Urinary bladder (tissue), 4 donors: Measurements from ENCODE around the gene ANKRD6. TPM values are rescaled to one million over a fixed set of nuclear protein-coding genes. Genes with fewer than 3 reads are reported as not detected.
A peak's percentile ranks its signal among the peaks of the same experiment; 100 is the strongest.

Experiments
- DNase-seq: peaks from one replicate; pipeline ENCODE4 v3.0.0-alpha.2; 2015; ENCODE audit errors: extremely low spot score
- H3K27ac ChIP-seq: one replicate; pipeline ENCODE4 v1.5.1; 2013; ENCODE audit warnings: low read depth, mild to moderate bottlenecking, moderate library complexity
- H3K36me3 ChIP-seq: one replicate; pipeline ENCODE4 v1.6.1; 2013; ENCODE audit warnings: mild to moderate bottlenecking, moderate library complexity; ENCODE audit not compliant: insufficient read depth
- H3K4me1 ChIP-seq: one replicate; pipeline ENCODE4 v1.6.1; 2013; ENCODE audit warnings: mild to moderate bottlenecking, moderate library complexity; ENCODE audit not compliant: insufficient read depth
- H3K4me3 ChIP-seq: one replicate; pipeline ENCODE4 v1.5.1; 2013; ENCODE audit warnings: low read depth, low read length
- WGBS: extraction: QIAGEN DNeasy Blood & Tissue Kit; methylation state at CpG from one replicate; pipeline ENCODE4 v1.1.7; 2013; 5-methylcytosine and 5-hydroxymethylcytosine counted together
- polyA plus RNA-seq: library from polyadenylated mRNA; stranded (reverse); fragments of 200-250 nt; gene quantifications from one replicate; pipeline ENCODE4 v1.2.3, GENCODE V29; 2013
- total RNA-seq: library from RNA; depleted of rRNA; stranded (reverse); fragments of >200 nt; gene quantifications from one replicate; pipeline ENCODE4 v1.2.3, GENCODE V29; 2014
- donor health status: healthy with polysubstance abuse.
- donor health status: healthy.

Gene ANKRD6
- total and polyA plus RNA-seq, 2 donors: 7.5 to 29.2 TPM

GRCh38 chr6:89406141-89406540 lies 26.8 kb upstream of the ANKRD6 start:
- WGBS: 69% methylated on average over 10 of the region's 10 CpGs
- no peaks in the 10 kb centered on the region for H3K4me1 ChIP-seq
- DNase-seq: no peak
- H3K36me3 ChIP-seq: no peaks in the 10 kb centered on the region
- no peak overlapping the region for H3K4me3 ChIP-seq
- no peak overlapping the region for H3K27ac ChIP-seq

GRCh38 chr6:89409461-89410035 lies 23.4 kb upstream of the ANKRD6 start:
- no peaks in the 10 kb centered on the region for H3K36me3 ChIP-seq
- DNase-seq: no peak
- H3K4me3 ChIP-seq: no peak overlapping the region
- H3K27ac ChIP-seq: no peak overlapping the region
- H3K4me1 ChIP-seq: no peaks in the 10 kb centered on the region
- WGBS: 81% methylated on average over 7 of the region's 7 CpGs

GRCh38 chr6:89410231-89410761 lies 22.7 kb upstream of the ANKRD6 start:
- Histone ChIP-seq H3K4me1 (no peaks in the 10 kb centered on the region), H3K4me3 (no peak overlapping the region), H3K27ac (no peak overlapping the region), H3K36me3 (no peaks in the 10 kb centered on the region)
- DNase-seq: no peak
- WGBS: 81% methylated on average over 10 of the region's 10 CpGs

GRCh38 chr6:89410788-89411144 lies 22.2 kb upstream of the ANKRD6 start:
- WGBS: 41% methylated on average over 4 of the region's 4 CpGs
- Histone ChIP-seq H3K4me3 (peak overlapping the region; percentile 90), H3K36me3 (no peaks in the 10 kb centered on the region), H3K4me1 (no peaks in the 10 kb centered on the region), H3K27ac (no peak overlapping the region)
- DNase-seq: no peak

- Histone ChIP-seq H3K4me1 (no peaks in the 10 kb centered on the region), H3K27ac (peak overlapping the region; percentile 19), H3K36me3 (no peaks in the 10 kb centered on the region), H3K4me3 (peak overlapping the region; percentile 90)
- WGBS: 3% methylated on average over 93 of the region's 93 CpGs
- no peak for DNase-seq
These were observed 21.5 kb upstream of the ANKRD6 start for GRCh38 chr6:89411145-89412070.

GRCh38 chr6:89412071-89413005 lies 20.6 kb upstream of the ANKRD6 start, which contains the start of gene RRAGD:
Gene RRAGD (minus strand): TSS chr6:89412273. CDS start chr6:89411993, 280 bp downstream.
- WGBS: under 1% methylated on average over 84 of the region's 85 CpGs
- no peaks in the 10 kb centered on the region for H3K36me3 ChIP-seq
- H3K27ac ChIP-seq: peak within 1 kb of the TSS; percentile 31
- H3K4me3 ChIP-seq: peak within 1 kb of the TSS; percentile 90
- no peak for DNase-seq
- H3K4me1 ChIP-seq: no peaks in the 10 kb centered on the region

GRCh38 chr6:89413006-89413400 lies 19.9 kb upstream of the ANKRD6 start:
- Histone ChIP-seq H3K4me1 (no peaks in the 10 kb centered on the region), H3K27ac (no peak overlapping the region), H3K4me3 (peak overlapping the region; percentile 90), H3K36me3 (no peaks in the 10 kb centered on the region)
- 22% methylated on average over 9 of the region's 9 CpGs for WGBS
- no peak for DNase-seq

- Histone ChIP-seq H3K4me3 (no peak overlapping the region), H3K27ac (no peak overlapping the region), H3K36me3 (no peaks in the 10 kb centered on the region), H3K4me1 (no peaks in the 10 kb centered on the region)
- WGBS: 17% methylated on average over 2 of the region's 2 CpGs
- no peak for DNase-seq
These were observed 18.7 kb upstream of the ANKRD6 start for GRCh38 chr6:89414215-89414614.

GRCh38 chr6:89415185-89415584 lies 17.8 kb upstream of the ANKRD6 start:
- no peak overlapping the region for H3K27ac ChIP-seq
- H3K4me3 ChIP-seq: no peak overlapping the region
- no peak for DNase-seq
- H3K4me1 ChIP-seq: no peaks in the 10 kb centered on the region
- H3K36me3 ChIP-seq: no peaks in the 10 kb centered on the region
- WGBS: 90% methylated on average over 2 of the region's 2 CpGs

GRCh38 chr6:89416796-89417195 lies 16.2 kb upstream of the ANKRD6 start:
- Histone ChIP-seq H3K4me1 (no peaks in the 10 kb centered on the region), H3K36me3 (no peaks in the 10 kb centered on the region), H3K27ac (no peak overlapping the region), H3K4me3 (no peak overlapping the region)
- 94% methylated on average over 1 of the region's 1 CpG for WGBS
- DNase-seq: no peak

GRCh38 chr6:89430201-89430962 lies 2.6 kb upstream of the ANKRD6 start:
- Histone ChIP-seq H3K4me1 (no peaks in the 10 kb centered on the region), H3K4me3 (no peak overlapping the region), H3K27ac (no peak overlapping the region), H3K36me3 (no peaks in the 10 kb centered on the region)
- WGBS: 26% methylated on average over 7 of the region's 7 CpGs
- no peak for DNase-seq

GRCh38 chr6:89433252-89434149 lies 549 bp downstream of the ANKRD6 start:
- Histone ChIP-seq H3K4me1 (no peaks in the 10 kb centered on the region), H3K4me3 (peak overlapping the region; percentile 77), H3K27ac (no peak overlapping the region), H3K36me3 (no peaks in the 10 kb centered on the region)
- 2% methylated on average over 79 of the region's 80 CpGs for WGBS
- no peak for DNase-seq
